DOHH2 (cell line): ENCODE results near the gene FOXP2.

Experiments used
- CTCF ChIP-seq: fragments of 200-600 bp; sonication (generic); IDR thresholded peaks from one replicate; pipeline ENCODE4 v1.5.1; 2014; ENCODE audit warnings: antibody characterized with exemption, mild to moderate bottlenecking, low read depth, low read length; ENCODE audit not compliant: poor library complexity, severe bottlenecking
- EZH2phosphoT487 ChIP-seq: fragments of 200-600 bp; sonication (generic); IDR thresholded peaks from 2 replicates; pipeline ENCODE4 v1.6.1; 2017; ENCODE audit warnings: borderline replicate concordance, mild to moderate bottlenecking, antibody characterized with exemption, low read length, moderate library complexity, mixed read lengths

DNA sequence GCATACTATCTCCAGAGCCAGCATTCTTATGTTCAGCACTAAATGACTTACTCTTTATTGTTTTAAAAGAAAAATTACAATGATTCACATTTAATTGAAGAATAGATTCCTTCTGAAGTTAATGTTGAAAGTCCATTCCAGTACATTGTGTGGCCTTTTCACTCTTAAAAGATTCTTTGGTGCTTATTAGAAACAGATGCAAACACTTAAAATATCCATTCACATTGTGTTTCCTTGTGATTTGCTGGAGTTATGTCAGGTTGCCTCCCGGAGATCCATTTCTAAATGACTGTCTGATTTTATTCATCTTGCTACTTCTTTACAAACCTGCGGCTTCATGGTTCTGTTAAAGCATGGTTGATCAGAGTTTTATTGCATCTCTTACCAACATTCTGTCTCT lies 152.8 kb downstream of the FOXP2 start:
- TF ChIP-seq CTCF (no peak), EZH2phosphoT487 (no peak)
